ENCODE measurements around the gene CGA. TPM values are rescaled to one million over a fixed set of nuclear protein-coding genes. Genes with fewer than 3 reads are reported as not detected.

Gene CGA
- total and polyA plus RNA-seq, 4 donors, result not detected

DNA sequence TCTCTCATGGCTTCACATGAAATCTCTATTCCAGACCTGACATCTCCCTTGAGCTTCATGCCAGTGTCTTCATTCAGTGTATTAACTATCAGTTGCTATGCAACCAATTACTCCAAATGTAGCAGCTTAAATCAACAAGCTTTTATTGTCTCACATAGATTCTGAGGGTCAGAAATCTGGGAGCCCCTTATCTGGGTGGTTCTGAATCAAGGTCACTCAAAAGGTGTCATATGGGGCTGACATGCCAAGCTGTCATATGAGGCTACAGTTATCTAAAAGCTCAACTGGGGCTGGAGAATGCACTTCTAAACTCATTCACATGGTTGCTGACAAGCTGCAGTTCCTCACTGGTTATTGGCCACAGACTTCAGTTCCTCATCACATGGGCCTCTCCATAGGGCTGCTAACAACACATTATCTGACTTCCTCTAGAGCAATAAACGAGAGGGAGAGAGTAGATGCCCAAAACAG, 7.3 kb upstream of the CGA start:
- Histone ChIP-seq H3K4me1 (ENCODE audit: control insufficient read depth in 4 of 4, insufficient read depth in 4 of 4, low read length in 3 of 4) (peaks cover 2 to 13% (median 11%) of the 10 kb centered on the region in 4 donors), H3K9me3 (ENCODE audit: control insufficient read depth in 4 of 4, low read length in 3 of 4) (no peaks in the 10 kb centered on the region), H3K27ac (ENCODE audit: low read depth in 1 of 2, low read length in 2 of 2) (no peak overlapping the region), H3K9ac (ENCODE audit: low read depth in 1 of 2, low read length in 2 of 2) (no peak overlapping the region), H3K4me3 (ENCODE audit: low read depth in 1 of 3, low read length in 3 of 3) (no peak overlapping the region), H3K27me3 (ENCODE audit: control insufficient read depth in 4 of 4, insufficient read depth in 4 of 4, low read length in 3 of 4) (no peaks in the 10 kb centered on the region), H3K36me3 (ENCODE audit: control insufficient read depth in 4 of 4, insufficient read depth in 3 of 4, low read depth in 1 of 4, low read length in 3 of 4) (no peaks in the 10 kb centered on the region)
- WGBS, result 58% methylated on average over 1 of the region's 1 CpG
- TF ChIP-seq FOXA1 (IDR thresholded peaks at IDR 0.05) (no peak), NR2F2 (IDR thresholded peaks at IDR 0.05) (no peak), RAD21 (IDR thresholded peaks at IDR 0.05) (no peak), RXRA (IDR thresholded peaks at IDR 0.05) (no peak), FOXA2 (IDR thresholded peaks at IDR 0.05) (no peak), HNF4A (conservative IDR thresholded peaks at IDR 0.05) (no peak), TAF1 (conservative IDR thresholded peaks at IDR 0.05) (no peak)
- TF ChIP-seq, protein P1, sequence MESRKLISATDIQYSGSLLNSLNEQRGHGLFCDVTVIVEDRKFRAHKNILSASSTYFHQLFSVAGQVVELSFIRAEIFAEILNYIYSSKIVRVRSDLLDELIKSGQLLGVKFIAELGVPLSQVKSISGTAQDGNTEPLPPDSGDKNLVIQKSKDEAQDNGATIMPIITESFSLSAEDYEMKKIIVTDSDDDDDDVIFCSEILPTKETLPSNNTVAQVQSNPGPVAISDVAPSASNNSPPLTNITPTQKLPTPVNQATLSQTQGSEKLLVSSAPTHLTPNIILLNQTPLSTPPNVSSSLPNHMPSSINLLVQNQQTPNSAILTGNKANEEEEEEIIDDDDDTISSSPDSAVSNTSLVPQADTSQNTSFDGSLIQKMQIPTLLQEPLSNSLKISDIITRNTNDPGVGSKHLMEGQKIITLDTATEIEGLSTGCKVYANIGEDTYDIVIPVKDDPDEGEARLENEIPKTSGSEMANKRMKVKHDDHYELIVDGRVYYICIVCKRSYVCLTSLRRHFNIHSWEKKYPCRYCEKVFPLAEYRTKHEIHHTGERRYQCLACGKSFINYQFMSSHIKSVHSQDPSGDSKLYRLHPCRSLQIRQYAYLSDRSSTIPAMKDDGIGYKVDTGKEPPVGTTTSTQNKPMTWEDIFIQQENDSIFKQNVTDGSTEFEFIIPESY (IDR thresholded peaks at IDR 0.05), result no peak
- TF ChIP-seq, protein P2, sequence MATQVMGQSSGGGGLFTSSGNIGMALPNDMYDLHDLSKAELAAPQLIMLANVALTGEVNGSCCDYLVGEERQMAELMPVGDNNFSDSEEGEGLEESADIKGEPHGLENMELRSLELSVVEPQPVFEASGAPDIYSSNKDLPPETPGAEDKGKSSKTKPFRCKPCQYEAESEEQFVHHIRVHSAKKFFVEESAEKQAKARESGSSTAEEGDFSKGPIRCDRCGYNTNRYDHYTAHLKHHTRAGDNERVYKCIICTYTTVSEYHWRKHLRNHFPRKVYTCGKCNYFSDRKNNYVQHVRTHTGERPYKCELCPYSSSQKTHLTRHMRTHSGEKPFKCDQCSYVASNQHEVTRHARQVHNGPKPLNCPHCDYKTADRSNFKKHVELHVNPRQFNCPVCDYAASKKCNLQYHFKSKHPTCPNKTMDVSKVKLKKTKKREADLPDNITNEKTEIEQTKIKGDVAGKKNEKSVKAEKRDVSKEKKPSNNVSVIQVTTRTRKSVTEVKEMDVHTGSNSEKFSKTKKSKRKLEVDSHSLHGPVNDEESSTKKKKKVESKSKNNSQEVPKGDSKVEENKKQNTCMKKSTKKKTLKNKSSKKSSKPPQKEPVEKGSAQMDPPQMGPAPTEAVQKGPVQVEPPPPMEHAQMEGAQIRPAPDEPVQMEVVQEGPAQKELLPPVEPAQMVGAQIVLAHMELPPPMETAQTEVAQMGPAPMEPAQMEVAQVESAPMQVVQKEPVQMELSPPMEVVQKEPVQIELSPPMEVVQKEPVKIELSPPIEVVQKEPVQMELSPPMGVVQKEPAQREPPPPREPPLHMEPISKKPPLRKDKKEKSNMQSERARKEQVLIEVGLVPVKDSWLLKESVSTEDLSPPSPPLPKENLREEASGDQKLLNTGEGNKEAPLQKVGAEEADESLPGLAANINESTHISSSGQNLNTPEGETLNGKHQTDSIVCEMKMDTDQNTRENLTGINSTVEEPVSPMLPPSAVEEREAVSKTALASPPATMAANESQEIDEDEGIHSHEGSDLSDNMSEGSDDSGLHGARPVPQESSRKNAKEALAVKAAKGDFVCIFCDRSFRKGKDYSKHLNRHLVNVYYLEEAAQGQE (IDR thresholded peaks at IDR 0.05), result no peak
- no peak for DNase-seq (ENCODE audit: low spot score)

DNA sequence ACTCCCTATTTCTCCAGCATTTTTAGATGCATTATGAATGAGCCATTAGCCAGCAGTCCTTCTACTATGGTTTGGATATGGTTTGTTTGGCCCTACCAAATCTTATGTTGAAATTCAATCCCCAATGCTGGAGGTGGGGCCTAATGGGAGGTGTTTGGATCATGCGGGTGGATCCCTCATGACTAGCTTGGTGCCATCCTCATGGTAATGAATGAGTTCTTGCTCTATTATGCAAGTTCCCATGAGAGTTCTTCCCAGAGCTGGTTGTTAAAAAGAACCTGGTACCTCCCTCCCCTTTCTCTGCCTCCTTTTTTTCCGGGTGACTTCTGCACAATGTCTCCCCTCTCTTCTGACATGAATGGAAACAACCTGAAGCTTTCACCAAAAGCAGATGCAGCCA, 6.2 kb upstream of the CGA start:
- H3K9ac ChIP-seq (ENCODE audit: low read depth in 1 of 2, low read length in 2 of 2), result no peak overlapping the region
- H3K27me3 ChIP-seq (ENCODE audit: control insufficient read depth in 4 of 4, insufficient read depth in 4 of 4, low read length in 3 of 4), result no peaks in the 10 kb centered on the region
- WGBS, result 93% methylated on average over 2 of the region's 2 CpGs
- TF ChIP-seq JUND (IDR thresholded peaks at IDR 0.05), result no peak
- TF ChIP-seq NR2F2 (IDR thresholded peaks at IDR 0.05), result no peak
- TF ChIP-seq RAD21 (IDR thresholded peaks at IDR 0.05), result no peak
- TF ChIP-seq, protein P3, sequence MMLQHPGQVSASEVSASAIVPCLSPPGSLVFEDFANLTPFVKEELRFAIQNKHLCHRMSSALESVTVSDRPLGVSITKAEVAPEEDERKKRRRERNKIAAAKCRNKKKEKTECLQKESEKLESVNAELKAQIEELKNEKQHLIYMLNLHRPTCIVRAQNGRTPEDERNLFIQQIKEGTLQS (IDR thresholded peaks at IDR 0.05), result no peak
- TF ChIP-seq FOXA2 (IDR thresholded peaks at IDR 0.05), result no peak
- no peak for TF ChIP-seq TAF1 (conservative IDR thresholded peaks at IDR 0.05)
- TF ChIP-seq EGR1 (IDR thresholded peaks at IDR 0.05; ENCODE audit: low read depth in 2 of 2), result no peak
- TF ChIP-seq, protein P4, sequence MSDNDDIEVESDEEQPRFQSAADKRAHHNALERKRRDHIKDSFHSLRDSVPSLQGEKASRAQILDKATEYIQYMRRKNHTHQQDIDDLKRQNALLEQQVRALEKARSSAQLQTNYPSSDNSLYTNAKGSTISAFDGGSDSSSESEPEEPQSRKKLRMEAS (IDR thresholded peaks at IDR 0.05), result no peak
- TF ChIP-seq FOXA1 (IDR thresholded peaks at IDR 0.05), result no peak
- no peak for TF ChIP-seq YY1 (IDR thresholded peaks at IDR 0.05)
- no peak for TF ChIP-seq GABPA (IDR thresholded peaks at IDR 0.05 in 1 of 2, conservative IDR thresholded peaks at IDR 0.05 in 1 of 2)
- no peak for TF ChIP-seq HNF4G (IDR thresholded peaks at IDR 0.05)
- no peak for TF ChIP-seq RXRA (IDR thresholded peaks at IDR 0.05)
- TF ChIP-seq, protein P1 (IDR thresholded peaks at IDR 0.05), result no peak
- no peak for TF ChIP-seq HNF4A (conservative IDR thresholded peaks at IDR 0.05)
- no peak for TF ChIP-seq SP1 (IDR thresholded peaks at IDR 0.05)
- TF ChIP-seq, protein P2 (IDR thresholded peaks at IDR 0.05), result no peak
- TF ChIP-seq, protein P5, sequence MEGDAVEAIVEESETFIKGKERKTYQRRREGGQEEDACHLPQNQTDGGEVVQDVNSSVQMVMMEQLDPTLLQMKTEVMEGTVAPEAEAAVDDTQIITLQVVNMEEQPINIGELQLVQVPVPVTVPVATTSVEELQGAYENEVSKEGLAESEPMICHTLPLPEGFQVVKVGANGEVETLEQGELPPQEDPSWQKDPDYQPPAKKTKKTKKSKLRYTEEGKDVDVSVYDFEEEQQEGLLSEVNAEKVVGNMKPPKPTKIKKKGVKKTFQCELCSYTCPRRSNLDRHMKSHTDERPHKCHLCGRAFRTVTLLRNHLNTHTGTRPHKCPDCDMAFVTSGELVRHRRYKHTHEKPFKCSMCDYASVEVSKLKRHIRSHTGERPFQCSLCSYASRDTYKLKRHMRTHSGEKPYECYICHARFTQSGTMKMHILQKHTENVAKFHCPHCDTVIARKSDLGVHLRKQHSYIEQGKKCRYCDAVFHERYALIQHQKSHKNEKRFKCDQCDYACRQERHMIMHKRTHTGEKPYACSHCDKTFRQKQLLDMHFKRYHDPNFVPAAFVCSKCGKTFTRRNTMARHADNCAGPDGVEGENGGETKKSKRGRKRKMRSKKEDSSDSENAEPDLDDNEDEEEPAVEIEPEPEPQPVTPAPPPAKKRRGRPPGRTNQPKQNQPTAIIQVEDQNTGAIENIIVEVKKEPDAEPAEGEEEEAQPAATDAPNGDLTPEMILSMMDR (IDR thresholded peaks at IDR 0.05; ENCODE audit: low read depth, low read length, missing input control), result no peak
- no peak for DNase-seq (ENCODE audit: low spot score)
- no peak overlapping the region for H3K4me3 ChIP-seq (ENCODE audit: low read depth in 1 of 3, low read length in 3 of 3)
- H3K27ac ChIP-seq (ENCODE audit: low read depth in 1 of 2, low read length in 2 of 2), result no peak overlapping the region
- H3K36me3 ChIP-seq (ENCODE audit: control insufficient read depth in 4 of 4, insufficient read depth in 3 of 4, low read depth in 1 of 4, low read length in 3 of 4), result no peaks in the 10 kb centered on the region
- no peaks in the 10 kb centered on the region for H3K9me3 ChIP-seq (ENCODE audit: control insufficient read depth in 4 of 4, low read length in 3 of 4)
- peaks cover 2 to 13% (median 11%) of the 10 kb centered on the region in 4 donors for H3K4me1 ChIP-seq (ENCODE audit: control insufficient read depth in 4 of 4, insufficient read depth in 4 of 4, low read length in 3 of 4)

Data from liver (tissue), 9 donors.